HepG2 (cell line): Measurements from ENCODE around the gene SNRPD2. TPM values are rescaled to one million over a fixed set of nuclear protein-coding genes. Genes with fewer than 3 reads are reported as not detected.

Experiments used
- ARNTL ChIP-seq: sonication (generic); formaldehyde crosslinking; IDR thresholded peaks from 2 replicates; pipeline ENCODE4 v1.4.0; 2020; ENCODE audit warnings: mild to moderate bottlenecking, missing genetic modification reagents
- DRAP1 ChIP-seq: IDR thresholded peaks from 2 replicates; pipeline ENCODE4 v1.6.1; 2016; ENCODE audit warnings: missing genetic modification reagents, missing compliant biosample characterization
- E2F5 ChIP-seq: sonication (generic); formaldehyde crosslinking; conservative IDR thresholded peaks from 2 replicates; pipeline ENCODE4 v1.4.0; 2020; ENCODE audit warnings: missing genetic modification reagents
- HES4 ChIP-seq: sonication (generic); formaldehyde crosslinking; IDR thresholded peaks from 2 replicates; pipeline ENCODE4 v1.9.0; 2021; ENCODE audit warnings: mild to moderate bottlenecking, missing genetic modification reagents, borderline replicate concordance
- MEIS1 ChIP-seq: sonication (generic); formaldehyde crosslinking; IDR thresholded peaks from 2 replicates; pipeline ENCODE4 v1.9.0; 2021; ENCODE audit warnings: mild to moderate bottlenecking, missing genetic modification reagents, moderate library complexity, borderline replicate concordance
- MYPOP ChIP-seq: sonication (generic); formaldehyde crosslinking; IDR thresholded peaks from 2 replicates; pipeline ENCODE4 v1.8.1; 2023; ENCODE audit warnings: mild to moderate bottlenecking, moderate library complexity, missing genetic modification reagents
- NFIC ChIP-seq: IDR thresholded peaks from 2 replicates; pipeline ENCODE4 v1.6.1; 2012; ENCODE audit warnings: mild to moderate bottlenecking, low read length, inconsistent platforms
- NONO ChIP-seq, 2 experiments: fragments of 450-650 bp in 1 of 2; sonication (generic) in 1 of 2; formaldehyde crosslinking in 1 of 2; IDR thresholded peaks in 1 of 2; conservative IDR thresholded peaks in 1 of 2; 2 replicates each; pipeline versions ENCODE4 v1.6.1 to v1.8.0; 2017 to 2022; ENCODE audit warnings: mild to moderate bottlenecking in 1 of 2, missing genetic modification reagents in 1 of 2, moderate library complexity in 1 of 2
- POGZ ChIP-seq: sonication (generic); formaldehyde crosslinking; IDR thresholded peaks from 2 replicates; pipeline ENCODE4 v1.4.0; 2020; ENCODE audit warnings: mild to moderate bottlenecking, missing genetic modification reagents
- POLR2G ChIP-seq: fragments of 200-400 bp; formaldehyde crosslinking; IDR thresholded peaks from 2 replicates; pipeline ENCODE4 v1.6.1; 2018; ENCODE audit warnings: mild to moderate bottlenecking, low read depth, low read length, moderate library complexity
- RAD21 ChIP-seq: fragments of 450-650 bp; formaldehyde crosslinking; IDR thresholded peaks from 2 replicates; pipeline ENCODE4 v1.5.0; 2020; ENCODE audit warnings: mild to moderate bottlenecking
- RXRB ChIP-seq: IDR thresholded peaks from 2 replicates; pipeline ENCODE4 v1.6.1; 2016; ENCODE audit warnings: borderline replicate concordance, missing genetic modification reagents, missing compliant biosample characterization
- ZFP1 ChIP-seq: IDR thresholded peaks from 2 replicates; pipeline ENCODE4 v1.6.1; 2016
- ZNF20 ChIP-seq: sonication (generic); formaldehyde crosslinking; IDR thresholded peaks from 2 replicates; pipeline ENCODE4 v1.4.0; 2020; ENCODE audit warnings: mild to moderate bottlenecking, moderate library complexity, missing genetic modification reagents
- ZNF768 ChIP-seq: sonication (generic); formaldehyde crosslinking; IDR thresholded peaks from 2 replicates; pipeline ENCODE4 v1.4.0; 2020; ENCODE audit warnings: missing genetic modification reagents
- polyA plus RNA-seq, 8 experiments: library from polyadenylated mRNA; depleted of rRNA in 3 of 8; stranded (reverse) in 7 of 8; unstranded in 1 of 8; fragments of >200 nt; fragmentation: Illumina TruSeq in 4 of 8; extraction: Trizol in 4 of 8; gene quantifications; 2 replicates each; pipeline versions ENCODE4 v1.2.1 to v1.2.3, GENCODE V29; 2011 to 2016; ENCODE audit warnings: low read depth in 4 of 8, missing spikeins in 1 of 8, mixed read lengths in 1 of 8; ENCODE audit not compliant: insufficient read depth in 1 of 8
- total RNA-seq, 5 experiments: library from RNA; depleted of rRNA; stranded (reverse); fragments of >200 nt; fragmentation: Illumina TruSeq; extraction: Trizol; gene quantifications; 2 replicates each; pipeline ENCODE4 v1.2.3, GENCODE V29; 2016; ENCODE audit warnings: low read depth in 1 of 5
- TF ChIP-seq, protein P1 (sequence below): sonication (generic); formaldehyde crosslinking; IDR thresholded peaks from 2 replicates; pipeline ENCODE4 v1.4.0; 2020; ENCODE audit warnings: mild to moderate bottlenecking, missing genetic modification reagents, borderline replicate concordance
- TF ChIP-seq, protein P2 (sequence below): IDR thresholded peaks from 2 replicates; pipeline ENCODE4 v1.6.1; 2016; ENCODE audit warnings: low read depth

Gene SNRPD2
- total and polyA plus RNA-seq, 2 of the 13 experiments (the other 11 are each of a cell fraction or from before 2014, with no cell fraction given) = 299 to 485 TPM

DNA sequence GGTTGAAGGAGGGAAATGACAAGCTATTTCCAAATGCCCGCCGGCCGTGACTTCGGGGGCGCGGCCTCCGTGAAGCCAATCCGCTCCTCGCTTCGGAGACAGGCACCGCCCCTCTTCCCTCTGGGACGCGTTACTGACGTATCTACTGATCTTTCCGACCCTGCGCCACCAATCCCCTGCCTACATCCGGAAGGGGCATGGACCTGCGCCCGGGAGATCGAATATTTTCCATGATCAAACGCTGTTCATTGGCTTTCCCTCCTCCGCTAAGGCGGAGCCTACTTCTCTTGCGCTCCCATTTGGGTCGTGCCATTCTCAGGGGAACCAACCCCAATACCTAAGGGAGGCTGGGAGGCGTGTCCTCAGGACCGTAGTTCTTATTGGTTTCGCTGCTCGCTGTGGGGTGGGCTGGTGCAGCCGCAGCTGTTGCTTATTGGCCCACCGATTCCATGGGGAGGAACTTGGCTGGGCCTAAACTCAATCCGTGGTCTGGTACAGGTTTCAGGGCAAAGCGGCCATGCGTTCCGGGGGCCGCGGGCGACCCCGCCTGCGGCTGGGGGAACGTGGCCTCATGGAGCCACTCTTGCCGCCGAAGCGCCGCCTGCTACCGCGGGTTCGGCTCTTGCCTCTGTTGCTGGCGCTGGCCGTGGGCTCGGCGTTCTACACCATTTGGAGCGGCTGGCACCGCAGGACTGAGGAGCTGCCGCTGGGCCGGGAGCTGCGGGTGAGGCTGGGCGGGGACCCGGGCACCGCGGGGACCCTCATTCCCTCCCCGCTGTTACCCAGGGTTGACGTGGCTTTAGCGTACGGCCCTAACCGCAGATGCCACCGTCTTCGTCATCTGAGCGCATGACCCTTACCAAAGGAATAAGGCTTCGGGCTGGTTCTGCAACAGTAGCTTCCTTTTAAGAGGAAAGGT, 693 bp upstream of the SNRPD2 start, which contains the start of gene QPCTL (continued):
- TF ChIP-seq, protein P1, sequence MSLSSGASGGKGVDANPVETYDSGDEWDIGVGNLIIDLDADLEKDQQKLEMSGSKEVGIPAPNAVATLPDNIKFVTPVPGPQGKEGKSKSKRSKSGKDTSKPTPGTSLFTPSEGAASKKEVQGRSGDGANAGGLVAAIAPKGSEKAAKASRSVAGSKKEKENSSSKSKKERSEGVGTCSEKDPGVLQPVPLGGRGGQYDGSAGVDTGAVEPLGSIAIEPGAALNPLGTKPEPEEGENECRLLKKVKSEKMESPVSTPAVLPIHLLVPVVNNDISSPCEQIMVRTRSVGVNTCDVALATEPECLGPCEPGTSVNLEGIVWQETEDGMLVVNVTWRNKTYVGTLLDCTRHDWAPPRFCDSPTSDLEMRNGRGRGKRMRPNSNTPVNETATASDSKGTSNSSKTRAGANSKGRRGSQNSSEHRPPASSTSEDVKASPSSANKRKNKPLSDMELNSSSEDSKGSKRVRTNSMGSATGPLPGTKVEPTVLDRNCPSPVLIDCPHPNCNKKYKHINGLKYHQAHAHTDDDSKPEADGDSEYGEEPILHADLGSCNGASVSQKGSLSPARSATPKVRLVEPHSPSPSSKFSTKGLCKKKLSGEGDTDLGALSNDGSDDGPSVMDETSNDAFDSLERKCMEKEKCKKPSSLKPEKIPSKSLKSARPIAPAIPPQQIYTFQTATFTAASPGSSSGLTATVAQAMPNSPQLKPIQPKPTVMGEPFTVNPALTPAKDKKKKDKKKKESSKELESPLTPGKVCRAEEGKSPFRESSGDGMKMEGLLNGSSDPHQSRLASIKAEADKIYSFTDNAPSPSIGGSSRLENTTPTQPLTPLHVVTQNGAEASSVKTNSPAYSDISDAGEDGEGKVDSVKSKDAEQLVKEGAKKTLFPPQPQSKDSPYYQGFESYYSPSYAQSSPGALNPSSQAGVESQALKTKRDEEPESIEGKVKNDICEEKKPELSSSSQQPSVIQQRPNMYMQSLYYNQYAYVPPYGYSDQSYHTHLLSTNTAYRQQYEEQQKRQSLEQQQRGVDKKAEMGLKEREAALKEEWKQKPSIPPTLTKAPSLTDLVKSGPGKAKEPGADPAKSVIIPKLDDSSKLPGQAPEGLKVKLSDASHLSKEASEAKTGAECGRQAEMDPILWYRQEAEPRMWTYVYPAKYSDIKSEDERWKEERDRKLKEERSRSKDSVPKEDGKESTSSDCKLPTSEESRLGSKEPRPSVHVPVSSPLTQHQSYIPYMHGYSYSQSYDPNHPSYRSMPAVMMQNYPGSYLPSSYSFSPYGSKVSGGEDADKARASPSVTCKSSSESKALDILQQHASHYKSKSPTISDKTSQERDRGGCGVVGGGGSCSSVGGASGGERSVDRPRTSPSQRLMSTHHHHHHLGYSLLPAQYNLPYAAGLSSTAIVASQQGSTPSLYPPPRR (CRISPR knock-in tag) = 0 out of 2 replicates have a peak, but pooled peaks have one; percentile 31
- peak; percentile 46 for TF ChIP-seq ARNTL
- TF ChIP-seq E2F5 = peak; percentile 95
- peak; percentile 67 for TF ChIP-seq MYPOP (CRISPR knock-in tag)
- TF ChIP-seq POGZ (CRISPR knock-in tag) = peak; percentile 7; the same call in 1 of the 2 replicates
- TF ChIP-seq HES4 = peak; percentile 77; the same call in 1 of the 2 replicates
- 0 out of 2 replicates have a peak, but pooled peaks have one; percentile 33 for TF ChIP-seq ZNF768 (CRISPR knock-in tag)
- TF ChIP-seq DRAP1 (CRISPR knock-in tag) = peak; percentile 89
- peak; percentile 49; the same call in 1 of the 2 replicates for TF ChIP-seq RAD21
- no peak for TF ChIP-seq NFIC
- peak; percentile 94 for TF ChIP-seq POLR2G
- no peak for TF ChIP-seq NONO (IDR thresholded peaks at IDR 0.05)
- TF ChIP-seq NONO (CRISPR knock-in tag; conservative IDR thresholded peaks at IDR 0.05) = peak; percentile 4
- TF ChIP-seq, protein P2, sequence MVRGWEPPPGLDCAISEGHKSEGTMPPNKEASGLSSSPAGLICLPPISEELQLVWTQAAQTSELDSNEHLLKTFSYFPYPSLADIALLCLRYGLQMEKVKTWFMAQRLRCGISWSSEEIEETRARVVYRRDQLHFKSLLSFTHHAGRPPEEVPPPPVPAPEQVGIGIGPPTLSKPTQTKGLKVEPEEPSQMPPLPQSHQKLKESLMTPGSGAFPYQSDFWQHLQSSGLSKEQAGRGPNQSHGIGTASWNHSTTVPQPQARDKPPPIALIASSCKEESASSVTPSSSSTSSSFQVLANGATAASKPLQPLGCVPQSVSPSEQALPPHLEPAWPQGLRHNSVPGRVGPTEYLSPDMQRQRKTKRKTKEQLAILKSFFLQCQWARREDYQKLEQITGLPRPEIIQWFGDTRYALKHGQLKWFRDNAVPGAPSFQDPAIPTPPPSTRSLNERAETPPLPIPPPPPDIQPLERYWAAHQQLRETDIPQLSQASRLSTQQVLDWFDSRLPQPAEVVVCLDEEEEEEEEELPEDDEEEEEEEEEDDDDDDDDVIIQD (CRISPR knock-in tag) = peak; percentile 63; the same call in 1 of the 2 replicates
- no peak; the same call in 1 of the 2 replicates for TF ChIP-seq ZFP1
- peak; percentile 26; the same call in 1 of the 2 replicates for TF ChIP-seq RXRB
- no peak for TF ChIP-seq MEIS1 (CRISPR knock-in tag)
- no peak for TF ChIP-seq ZNF20 (CRISPR knock-in tag)
